WI38 (cell line): ENCODE measurements around the gene TCFL5.
A peak's percentile ranks its signal among the peaks of the same experiment; 100 is the strongest.

ENCODE experiments used
- H3K4me3 ChIP-seq: 2 replicates; pipeline ENCODE4 v1.5.1; 2011; ENCODE audit warnings: low read depth, mild to moderate bottlenecking, control low read depth, low read length
- CTCF ChIP-seq: IDR thresholded peaks from 2 replicates; pipeline ENCODE4 v1.5.1; 2012; ENCODE audit warnings: low read depth, mild to moderate bottlenecking, control low read depth, low read length

Gene TCFL5

GRCh38 chr20:62822788-62823651, 38.6 kb downstream of the TCFL5 start:
- no peak overlapping the region for H3K4me3 ChIP-seq
- 0 out of 2 replicates have a peak, but pooled peaks have one; percentile 14 for TF ChIP-seq CTCF

DNA sequence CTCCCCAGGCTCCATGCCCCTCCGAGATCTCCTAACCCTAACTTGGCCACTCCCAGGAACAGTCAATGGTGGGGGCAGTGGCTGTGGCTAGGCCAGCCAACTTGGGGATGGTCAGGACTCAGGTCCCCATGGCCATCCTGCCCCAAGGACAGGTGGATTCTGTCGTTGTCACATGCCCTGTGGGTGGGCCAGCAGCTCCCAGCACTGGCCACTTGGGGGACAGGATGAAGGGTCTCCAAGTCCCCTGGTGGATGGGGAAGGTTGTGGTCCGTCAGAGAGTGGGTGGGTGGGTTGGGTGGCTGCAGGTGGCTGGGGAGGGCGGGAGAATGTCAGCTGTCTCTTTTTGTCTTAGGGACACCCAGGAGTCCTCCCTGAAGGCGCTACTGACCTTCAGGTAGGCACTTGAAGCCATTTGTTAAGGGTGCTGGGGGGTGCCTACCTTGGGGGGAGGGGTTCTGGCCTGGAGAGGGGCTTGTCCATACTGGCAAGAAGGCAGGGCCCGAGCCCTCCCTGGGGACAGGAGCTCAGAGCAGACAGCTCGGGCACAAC, 39.3 kb downstream of the TCFL5 start:
- H3K4me3 ChIP-seq, result no peak overlapping the region
- TF ChIP-seq CTCF, result no peak

DNA sequence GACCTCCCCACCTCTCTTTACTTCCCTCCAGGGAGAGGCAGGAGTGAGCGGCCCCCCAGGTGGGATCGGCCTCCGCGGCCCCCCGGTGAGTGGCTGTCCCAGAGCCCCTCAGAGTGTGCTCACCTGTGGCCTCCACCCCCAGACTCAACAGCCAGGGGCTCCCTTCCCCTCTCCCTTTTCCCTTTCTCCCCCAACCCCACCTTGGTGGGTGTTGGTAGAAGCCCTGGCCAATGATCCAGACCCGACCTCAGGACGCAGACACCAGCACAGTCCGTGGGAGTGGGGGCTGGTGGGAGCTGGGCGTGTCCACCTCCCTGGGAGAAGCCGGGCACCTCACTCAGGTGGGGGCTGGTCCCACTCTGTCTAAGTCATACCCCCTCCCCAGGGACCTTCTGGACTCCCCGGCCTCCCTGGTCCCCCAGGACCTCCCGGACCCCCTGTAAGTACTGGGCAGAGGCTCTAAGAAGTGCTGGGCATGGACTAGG, 39.9 kb downstream of the TCFL5 start:
- no peak for TF ChIP-seq CTCF
- H3K4me3 ChIP-seq, result no peak overlapping the region

DNA sequence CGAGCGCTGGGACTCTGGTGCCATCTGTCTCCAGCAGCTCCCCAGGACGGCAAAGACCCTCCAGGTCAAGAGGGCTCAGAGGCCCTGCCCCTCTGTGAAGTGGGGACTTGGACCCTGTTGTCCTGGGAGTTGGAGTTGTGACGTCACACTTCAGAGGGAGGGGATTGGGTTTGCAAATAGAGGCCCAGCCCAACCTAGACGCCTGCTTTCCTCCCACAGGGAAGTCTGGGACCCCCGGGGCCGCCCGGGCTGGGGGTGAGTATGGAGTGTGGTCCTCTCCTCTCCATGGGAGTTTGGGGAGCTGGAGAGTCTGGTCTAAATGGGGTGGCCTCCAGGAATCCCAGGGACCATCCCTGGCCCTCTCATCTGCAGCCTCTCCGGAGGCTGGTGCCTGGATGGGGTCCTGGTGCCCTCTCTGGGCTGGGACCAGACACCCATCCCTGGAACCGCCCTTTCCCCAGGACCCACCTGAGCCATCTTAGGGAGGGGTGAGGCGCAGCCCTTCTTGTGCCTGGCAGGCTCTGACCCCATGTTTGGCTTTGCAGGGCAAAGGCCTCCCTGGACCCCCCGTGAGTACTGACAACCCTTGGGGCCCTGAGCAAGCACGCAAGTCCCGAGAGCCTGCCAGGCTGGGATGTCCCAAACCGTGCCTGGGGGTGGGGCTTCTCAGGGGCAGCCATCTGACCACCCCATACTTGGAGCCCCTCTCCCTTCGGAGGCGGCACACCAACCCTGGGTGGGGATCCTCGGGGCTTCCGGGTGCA, 40.5 kb downstream of the TCFL5 start:
- no peak for TF ChIP-seq CTCF
- no peak overlapping the region for H3K4me3 ChIP-seq

DNA sequence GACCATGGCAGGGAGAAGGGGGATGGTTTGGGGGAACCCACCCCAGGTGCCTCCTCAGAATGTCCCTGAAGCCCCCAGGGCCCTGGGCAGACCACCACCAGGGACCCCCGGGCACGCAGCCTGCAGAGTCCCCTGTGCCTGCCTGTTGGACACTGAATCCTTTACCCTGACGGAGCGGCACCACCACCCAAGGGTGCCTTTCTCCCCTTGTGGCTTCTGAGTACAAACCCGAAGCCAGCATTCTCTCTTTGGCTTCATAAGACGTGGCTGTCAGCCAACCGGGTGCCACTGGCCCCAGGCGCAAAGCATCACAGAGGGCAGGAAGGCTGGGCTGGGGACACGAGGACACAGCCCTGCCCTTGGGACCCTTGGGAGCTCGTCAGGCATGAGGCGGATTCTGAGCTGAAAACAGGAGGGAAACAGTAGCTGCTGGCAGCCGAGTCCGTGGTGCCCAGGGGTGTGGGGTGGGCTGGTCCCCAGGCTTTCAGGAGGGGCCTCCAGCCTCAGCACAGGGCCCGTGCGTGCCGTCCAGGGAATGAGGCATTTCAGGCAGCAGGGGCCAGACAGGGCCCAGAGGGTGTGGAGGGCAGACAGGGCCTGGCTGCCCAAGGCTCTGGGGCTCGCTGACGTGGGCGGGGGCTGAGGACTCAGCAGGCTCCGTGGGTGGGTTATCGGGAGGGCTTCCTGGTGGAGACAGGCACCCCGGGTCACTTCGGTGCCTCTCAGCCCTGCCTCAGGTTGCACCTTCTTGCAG, 41.2 kb downstream of the TCFL5 start:
- no peak overlapping the region for H3K4me3 ChIP-seq
- TF ChIP-seq CTCF, result no peak

- TF ChIP-seq CTCF, result no peak
- H3K4me3 ChIP-seq, result no peak overlapping the region
These were observed 42.0 kb downstream of the TCFL5 start for GRCh38 chr20:62819494-62820174.
